GM21619 (cell line): ENCODE measurements around the gene CLUH.
"Not testable (repeated sequence)": the region's sequence is repeated elsewhere in the genome, so short reads cannot be mapped to it uniquely, and the experiment has no call there.

ENCODE experiments used
- ATAC-seq: cut with Tn5 transposase; IDR thresholded peaks from one replicate; pipeline ENCODE4 v1.9.1; 2021; ENCODE audit not compliant: unreplicated experiment

CLUH gene

DNA sequence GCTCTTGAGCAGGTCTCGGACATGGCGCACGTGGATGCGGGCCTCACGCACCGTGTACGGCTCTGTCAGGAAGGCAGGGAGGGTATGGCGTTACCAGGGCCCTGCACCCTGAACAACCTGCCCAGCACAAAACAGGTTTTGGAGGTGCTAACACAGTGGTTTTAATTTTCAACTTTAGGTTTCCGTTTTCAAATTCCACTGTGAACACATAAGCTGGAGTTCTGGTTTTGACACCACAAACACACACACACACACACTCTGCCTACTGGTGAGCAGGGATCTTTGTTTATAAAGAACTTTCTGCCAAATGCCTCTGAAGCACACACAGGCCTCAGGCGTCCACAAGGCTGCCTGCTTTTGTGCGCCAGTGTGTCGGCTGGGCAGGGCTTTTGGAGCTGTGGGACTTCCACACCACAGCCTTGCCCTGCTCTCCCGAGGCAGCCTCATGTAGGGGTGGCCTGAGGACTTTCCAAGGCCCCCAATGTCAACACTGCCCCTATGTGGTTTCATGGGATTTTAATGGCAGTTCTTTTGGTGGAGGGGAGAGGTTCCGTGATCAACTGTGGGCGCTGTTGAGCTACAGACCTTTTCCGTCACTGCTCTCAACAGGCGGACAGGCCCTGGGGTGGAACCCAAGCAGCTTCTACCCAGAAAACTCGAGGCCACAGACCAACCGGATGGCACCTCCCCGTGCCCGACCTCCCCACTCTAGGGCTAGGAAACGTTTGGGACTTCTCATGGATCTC, 9.4 kb downstream of the CLUH start:
- no peak for ATAC-seq

DNA sequence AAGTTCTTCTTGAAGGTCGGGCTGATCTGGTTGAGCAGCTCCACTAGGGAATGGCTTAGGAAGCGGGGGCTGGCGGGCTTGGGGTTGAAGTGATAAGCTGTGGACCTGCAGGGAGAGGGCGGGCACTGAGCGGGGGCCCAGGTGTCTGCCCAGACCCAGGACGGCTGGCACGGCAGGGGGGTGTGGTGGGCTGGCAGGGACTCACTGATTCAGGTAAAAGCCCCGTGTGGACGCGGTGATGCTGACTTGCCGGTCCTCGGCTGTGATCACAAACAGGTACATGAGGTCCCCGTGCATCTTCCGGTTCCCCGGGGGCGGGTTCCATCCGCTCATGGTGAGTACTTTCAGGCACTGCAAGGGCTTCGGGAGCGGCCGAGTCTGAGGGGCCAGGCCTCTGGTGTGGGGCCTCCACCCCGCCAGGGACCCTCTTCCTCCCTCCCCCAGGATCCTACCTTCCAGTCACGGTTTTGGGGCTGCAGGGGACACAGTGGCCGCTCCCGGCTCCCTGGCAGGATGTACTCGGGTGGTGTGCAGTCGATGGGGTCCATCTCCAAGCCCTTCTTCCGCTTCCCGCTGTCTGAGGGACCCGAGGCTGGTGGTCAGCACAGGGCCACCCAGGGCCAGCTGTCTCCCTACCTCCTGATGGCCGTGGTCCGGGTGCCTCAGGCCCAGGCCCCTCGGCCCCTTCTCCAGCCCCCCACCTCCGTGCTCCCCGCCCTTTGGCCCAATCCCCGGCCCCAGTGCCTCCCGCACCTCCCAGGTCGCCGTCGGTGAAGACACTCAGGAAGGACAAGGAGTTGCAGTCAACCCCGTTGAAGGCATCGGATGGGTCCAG, 10.2 kb downstream of the CLUH start:
- ATAC-seq: no peak

DNA sequence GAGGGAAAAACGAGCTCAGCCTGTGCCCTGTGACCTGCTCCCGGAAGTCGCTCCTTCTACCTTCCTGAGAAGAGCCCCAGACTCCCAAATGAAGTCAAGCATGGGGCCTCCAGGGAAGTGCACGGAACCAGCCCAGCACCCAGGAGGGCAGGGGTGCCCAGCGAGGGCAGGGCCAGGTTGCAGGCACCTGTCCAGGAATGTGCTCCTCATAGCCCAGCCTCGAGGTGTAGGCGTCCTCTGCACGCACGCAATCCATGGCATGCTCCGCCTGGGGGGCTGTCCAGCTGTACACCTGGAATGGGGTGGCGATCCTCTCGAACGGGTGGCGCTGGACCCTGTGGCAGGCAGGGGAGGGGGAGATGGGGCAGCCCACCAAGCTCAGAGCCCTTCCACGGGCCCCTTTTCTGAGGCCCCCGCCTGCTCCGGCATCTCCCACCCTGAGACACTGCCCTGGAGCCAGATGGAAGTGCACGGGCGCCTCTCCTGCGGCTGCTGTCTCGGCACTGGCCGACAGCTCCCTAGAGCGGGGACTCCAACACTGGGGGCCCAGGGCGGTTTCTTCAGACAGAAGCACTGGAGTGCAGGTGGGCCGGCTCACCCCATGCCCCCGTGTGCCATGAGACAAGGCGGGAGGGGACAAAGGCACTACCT, 10.9 kb downstream of the CLUH start:
- no peak for ATAC-seq

DNA sequence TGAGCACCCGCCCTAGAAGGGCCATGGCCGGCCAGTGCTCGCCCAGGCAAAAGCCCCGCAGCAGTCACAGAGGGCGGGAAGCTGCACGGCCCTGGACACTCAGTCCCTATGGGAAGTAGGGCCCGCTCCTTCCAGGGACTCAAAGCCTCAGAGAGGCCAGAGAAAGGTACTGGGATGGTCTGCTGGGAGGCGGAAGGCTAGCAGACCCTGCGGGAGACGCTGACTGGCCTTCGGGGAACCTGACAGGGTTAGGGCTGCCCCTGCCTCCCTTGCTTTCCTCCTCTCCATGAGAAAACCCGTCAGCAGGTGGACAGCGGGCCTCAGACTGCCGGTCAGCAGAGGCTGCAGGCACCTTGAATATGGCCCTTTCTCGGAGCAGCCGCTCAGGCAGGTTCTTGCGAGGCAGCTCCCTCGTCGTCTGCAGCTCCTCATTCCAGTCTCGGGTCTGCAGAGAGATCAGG, 11.5 kb downstream of the CLUH start:
- ATAC-seq: no peak

DNA sequence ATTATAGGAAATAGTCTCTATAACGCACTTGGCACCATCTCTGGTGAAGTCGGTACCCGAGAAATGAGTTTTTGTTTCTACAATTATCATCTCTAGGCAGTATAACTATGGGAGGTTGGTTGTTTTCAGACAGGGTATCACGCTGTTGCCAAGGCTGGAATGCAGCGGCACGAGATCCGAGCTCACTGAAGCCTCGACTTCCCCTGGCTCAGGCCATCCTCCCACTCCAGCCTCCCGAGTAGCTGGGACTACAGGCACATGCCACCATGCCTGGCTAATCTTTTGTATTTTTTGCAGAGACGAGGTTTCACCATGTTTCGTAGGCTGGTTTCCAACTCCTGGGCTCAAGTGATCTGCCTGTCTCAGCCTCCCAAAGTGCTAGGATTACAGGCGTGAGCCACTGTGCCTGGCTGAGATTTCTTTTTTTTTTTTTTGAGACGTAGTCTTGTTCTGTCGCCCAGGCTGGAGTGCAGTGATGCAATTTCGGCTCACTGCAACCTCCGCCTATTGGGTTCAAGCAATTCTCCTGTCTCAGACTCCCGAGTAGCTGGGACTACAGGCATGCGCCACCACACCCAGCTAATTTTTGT, 12.3 kb downstream of the CLUH start:
- ATAC-seq: not testable (repeated sequence)

DNA sequence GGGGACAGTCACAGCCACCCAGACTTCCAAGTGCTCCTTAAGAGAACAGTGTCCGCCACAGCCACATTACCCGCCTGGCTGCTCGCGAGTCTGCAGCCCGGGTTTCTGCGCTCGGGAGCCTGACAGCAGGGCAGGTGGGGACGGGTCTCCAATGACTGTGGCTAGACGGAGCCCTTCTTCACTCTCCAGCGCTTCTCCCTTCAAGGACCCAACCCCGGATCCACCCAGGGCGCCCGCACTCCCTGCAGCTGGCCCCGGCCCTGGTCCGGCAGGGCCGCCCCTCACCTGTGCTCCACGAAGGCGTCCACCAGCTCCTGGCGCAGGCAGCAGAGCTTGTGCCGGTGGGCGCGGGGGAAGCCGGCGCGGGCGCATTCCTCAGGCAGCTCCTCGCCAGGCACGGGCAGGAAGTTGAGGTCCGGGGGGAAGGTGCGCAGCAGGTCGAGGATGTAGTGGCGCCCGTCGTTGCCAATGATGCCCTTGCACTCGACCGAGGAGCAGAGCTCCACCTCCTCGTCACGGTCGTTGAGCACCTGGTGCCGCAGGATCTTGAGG, 13.9 kb downstream of the CLUH start:
- no peak for ATAC-seq

DNA sequence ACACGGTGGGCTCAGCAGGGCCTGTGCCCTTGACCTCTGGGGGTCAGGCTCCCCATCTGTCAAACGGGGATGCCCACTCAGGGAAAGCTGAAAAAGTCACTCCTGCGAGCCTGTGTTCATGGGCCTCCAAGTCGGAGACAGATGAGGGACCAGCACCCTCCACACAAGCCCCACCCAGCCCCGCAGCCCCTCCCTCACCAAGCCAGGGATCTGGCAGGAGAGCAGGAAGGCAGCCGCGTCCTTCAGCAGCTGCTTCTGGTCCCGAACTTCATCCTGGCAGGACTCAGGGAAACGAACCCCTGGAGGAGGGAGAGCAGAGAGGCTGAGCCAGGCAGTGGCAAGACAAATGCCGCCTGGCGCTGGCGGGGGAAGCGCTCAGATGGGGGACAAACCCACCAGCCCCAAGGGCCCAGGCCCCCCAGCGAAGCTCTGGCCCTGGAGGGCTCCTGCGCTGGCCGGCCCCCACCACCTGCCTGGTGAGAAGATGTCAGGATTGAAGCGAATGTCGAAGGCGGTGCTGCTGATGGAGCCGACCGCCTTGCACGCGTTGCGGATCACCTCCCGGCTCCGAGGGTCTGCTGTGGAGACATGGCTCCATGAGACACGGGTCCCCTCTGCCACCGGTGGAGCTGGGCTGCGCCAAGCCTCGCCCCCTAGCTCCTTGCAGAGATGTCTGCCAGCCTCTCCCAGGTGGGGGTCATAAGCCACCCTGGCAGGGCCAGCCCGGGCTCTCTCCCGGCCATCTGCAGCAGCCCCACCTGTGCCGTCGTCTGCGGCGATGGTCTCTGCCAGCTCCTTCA, 15.4 kb downstream of the CLUH start:
- no peak for ATAC-seq

DNA sequence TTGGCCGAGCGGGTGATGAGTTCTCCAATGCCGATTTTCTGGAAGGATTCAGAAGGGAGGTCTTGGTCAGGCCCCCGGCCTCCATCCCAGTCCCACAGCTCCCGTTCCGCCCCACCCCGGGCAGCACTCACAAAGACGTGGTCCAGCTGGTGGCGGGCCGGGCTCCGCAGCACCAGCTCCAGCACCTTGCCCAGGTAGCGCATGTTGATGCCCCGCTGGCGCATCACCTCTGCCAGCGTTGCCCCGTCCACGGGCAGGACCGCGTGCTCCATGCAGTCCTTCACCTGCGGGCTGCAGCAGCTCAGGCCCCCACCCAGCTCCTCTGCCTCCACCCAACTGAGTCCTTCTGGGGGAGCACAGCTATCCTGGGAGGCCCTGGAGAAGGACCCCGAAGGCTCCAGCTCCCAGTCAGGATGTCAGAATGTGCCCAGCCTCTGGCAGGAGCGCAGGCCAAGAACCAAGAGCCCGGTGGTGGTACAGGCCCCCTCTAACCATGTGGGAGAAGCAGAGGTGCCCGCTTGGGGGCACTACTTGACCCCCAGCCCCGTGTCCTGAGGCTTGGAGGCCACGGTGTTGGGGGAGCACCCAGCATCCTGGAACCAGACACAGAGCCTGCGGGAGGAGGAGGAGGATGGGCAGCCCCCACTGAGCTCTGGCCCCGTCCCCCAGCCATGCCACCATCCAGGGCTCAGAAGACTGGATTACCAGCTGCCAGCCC, 16.2 kb downstream of the CLUH start:
- no peak for ATAC-seq

DNA sequence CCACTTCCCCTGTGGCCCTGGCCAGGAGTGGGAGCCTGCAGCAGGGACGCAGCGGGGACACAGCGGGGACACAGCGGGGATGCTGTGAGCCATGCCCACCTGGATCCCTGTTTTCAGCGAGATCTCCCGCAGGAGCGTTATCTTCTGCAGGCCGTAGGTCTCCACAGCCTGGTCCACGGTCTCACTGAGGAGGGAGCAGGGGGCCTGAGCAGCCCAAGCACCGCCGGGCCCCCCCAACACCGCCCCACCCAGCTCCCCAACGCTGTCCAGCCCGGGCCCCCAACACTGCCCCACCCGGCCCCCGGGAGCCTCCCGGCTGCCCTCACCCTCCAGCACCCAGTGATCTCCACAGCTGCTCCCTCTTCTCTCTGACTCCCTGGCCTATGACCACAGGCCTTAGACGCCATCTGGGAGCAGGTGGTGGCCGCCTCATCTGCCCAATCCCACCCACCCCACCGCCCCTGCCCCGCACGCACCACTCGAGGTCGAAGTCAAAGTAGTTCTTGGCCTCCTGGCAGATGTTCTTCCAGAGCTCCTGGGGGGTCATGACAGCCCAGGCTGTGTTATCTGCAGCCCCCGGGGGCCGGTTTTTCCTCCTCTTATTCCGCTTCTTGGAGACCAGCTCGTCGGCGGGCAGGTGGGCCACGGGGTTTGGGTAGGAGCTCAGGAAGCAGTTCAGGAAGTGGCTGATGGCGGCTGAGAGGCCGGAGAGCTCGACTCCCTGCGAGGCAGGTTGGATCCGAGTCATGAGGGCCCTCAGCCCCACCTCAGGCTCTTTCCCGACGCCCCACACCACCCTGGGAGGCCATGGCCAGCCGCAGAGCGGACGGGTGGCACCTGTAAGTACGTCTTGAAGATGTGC, 17.0 kb downstream of the CLUH start:
- no peak for ATAC-seq

DNA sequence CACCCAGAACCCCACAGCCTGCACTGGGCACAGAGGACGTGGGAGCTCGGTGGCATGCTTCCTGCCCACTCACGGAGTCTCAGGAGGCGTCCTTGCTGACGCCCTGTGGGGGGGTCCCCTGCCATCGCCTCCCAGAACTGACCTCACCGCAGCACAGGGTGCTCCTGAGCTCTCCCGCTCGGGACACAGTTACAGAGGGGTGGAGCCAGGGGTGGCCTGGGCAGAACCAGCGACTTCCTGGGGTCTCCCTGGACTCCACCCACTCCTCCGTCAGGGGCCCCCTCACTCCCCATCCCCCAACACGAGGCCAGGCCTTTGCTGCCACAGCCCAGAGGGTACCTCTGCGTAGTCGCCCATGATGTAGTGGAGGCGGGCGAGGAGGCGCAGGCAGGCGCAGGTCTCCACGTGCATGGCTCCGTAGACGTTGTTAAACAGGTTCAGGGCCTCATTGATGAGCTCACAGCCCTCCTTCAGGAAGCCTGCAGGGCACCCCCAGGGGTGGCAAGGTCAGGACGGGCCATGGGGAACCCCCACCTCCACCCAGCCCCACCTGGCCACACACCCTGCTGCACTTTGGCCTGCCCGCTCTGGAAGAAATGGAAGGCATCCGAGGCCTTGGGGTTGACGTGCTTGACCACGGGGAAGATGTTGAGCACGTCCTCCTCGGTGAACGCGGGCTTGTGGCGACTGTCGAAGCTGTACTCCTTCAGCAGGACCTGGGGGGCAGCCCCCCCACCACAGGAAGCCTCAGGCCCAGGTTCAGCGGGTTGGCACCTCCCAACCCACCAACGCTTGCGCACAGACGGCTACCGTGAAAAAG, 17.8 kb downstream of the CLUH start:
- ATAC-seq: no peak

DNA sequence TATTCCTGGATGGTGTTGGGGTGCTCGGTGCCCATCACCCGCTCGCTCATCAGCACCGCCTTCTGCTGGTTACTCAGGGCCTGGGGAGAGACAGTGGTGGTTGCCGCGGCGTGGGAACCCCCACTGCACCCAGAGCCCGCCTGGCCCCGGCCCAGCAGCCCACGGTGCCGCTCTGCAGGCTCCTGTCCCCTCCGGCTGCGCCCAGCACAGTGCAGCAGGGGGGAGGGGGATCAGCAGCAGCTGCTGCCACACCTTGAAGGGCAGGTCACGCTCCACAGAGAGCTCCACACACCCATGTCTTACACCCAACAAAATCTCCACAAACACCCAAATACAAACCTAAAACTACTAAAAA, 18.8 kb downstream of the CLUH start:
- no peak for ATAC-seq

DNA sequence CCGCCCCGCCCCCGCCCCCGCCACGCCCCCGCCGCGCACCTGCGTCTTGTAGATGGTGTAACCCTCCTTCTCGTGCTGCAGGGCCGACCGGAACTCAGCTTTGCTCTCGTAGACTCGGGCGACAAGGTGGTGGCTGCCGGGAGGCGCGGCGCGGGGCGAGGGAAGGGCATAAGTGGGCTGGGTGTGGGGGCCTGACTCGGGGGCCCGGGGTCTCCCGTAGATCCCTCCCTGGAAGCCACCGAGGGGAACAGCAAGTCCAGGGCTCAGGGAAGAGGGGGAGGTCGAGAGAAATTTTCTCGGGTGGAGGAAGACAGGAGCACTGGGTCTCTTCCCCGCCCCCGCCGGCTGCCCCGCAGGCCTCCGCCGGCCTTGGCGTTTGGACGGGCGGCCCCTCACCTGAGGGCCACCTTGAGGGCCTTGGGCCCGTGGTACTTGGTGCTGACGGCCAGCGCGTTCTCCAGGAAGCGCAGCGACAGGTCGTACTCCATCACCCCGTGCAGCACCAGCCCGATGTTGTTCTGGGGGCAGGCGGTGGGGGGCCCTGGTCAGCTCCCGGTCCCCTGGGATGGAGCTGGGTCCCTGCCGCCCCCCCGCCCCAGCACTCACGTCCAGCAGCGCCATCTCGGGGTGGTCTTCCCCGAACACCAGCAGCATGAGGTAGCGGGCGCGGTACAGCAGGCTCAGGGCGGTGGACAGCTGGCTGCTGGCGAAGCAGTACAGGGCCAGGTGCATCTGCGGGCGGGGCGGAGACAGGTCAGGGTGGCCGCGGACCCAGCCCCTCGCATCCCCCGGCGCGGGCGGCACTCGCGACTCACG, 19.4 kb downstream of the CLUH start:
- no peak for ATAC-seq

DNA sequence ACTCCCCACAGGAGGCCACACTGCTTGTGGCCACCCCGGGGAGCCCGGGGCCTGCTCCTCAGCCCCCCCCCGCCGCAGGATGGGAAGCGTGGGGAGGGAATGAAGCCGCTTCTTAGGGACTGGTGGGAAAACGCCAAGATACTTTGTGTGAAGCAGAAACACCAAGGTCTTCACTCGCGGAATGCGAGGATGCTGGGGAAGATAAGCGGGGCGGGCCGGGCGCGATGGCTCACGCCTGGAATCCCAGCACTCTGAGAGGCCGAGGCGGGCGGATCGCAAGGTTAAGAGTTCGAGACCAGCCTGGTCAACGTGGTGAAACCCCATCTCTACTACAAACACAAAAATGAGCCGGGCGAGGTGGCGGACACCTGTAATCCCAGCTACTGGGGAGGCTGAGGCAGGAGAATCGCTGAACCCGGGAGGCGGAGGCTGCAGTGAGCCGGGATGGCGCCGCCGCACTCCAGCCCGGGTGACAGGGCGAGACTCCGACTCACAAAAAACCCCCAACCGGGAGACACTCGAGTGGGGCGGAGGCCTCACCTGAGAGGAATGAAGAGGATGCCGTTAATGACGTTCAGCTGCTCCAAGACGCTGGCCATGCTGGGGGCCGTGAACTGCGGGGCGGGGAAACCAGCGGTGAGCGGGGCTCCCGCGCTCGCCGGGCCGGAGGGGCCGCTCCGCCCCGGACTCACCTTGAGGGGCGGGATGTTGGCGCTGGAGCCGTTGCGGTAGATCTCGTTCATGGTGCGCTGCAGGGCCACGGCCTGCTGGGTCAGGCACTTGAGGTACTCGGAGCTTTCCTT, 20.3 kb downstream of the CLUH start:
- no peak for ATAC-seq

DNA sequence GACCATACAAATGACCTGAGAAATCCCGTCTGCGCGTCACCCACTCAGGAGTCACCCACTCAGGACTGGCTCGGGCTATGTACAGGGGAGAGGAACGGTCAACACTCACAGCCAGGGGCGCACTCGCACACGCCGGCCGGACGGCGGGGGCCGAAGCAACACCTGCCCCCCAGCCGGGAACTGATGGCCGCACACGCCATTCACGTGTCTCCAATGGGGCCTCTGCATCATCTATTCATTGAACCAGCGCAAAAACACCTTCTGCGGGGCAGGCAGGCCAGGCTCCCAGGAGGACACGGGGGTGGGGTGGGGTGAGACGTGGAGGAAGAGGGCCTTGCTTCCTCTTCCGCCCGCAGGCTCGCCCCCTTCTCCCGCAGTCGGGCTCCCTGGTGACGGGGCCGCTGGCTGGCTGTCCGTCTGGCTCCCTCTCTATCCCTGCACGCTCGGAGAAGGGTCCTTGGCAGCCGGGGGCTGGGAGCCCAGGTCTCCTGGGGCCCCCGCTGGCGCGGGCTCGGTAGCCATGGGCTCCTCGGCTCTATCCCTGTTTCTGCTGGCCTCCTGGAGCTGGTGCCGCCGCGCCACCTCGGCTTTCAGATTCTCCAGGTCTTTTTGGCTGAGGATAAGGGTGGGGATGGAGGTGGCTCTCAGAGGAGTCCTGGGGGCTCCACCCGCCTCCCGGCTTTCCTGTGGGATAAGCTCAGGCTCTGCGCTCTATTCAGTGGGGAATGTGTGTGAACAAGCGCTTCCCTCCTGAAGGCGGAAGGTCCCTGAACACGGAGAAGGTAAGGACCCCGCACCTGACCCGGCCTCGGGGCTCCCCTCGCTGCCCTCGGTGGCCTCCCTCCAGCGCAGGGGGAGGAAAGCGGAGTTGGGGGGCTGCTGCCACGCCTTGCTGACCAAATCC, 21.1 kb downstream of the CLUH start:
- ATAC-seq: no peak

DNA sequence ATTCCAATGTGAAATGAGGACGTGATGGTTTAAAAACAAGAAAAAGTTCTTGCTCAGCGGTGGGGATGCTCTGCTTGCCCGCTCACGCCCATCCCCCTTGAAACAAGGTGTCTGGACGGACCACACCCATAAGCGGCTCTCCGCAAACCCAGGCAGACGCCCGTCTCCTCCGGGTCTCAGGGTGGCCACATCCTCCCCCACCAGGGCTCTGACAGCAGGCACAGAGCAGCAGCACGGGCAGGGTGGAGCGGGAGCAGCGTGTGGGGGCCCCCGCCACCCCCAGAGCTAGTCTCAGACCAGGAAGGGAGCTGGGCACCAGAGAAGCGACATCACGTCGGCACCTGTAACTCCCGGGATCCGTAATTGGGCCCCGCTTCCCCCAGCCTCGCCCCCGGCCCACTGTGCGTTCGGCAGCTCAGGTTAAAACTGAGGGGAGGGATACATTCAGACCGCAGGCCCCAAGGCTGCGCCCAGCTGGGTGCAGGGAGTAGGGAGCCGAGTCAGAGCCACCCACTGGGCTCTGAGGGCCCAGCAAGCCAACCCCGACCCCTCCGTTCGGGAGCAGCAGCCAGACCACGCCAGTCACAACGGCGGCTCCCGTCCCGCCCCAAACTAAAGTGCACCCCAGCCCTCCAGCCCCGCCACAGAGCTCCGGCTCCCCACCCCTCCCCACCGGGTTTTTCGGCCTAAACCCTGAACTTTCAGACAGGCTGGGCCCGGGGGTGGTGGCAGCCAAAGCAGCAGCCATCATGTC, 22.0 kb downstream of the CLUH start:
- ATAC-seq: no peak
